WI38 (cell line): Measurements from ENCODE around the gene EIF5.

ENCODE experiments used
- H3K4me3 ChIP-seq: 2 replicates; pipeline ENCODE4 v1.5.1; 2011; ENCODE audit warnings: low read depth, mild to moderate bottlenecking, control low read depth, low read length
- CTCF ChIP-seq: IDR thresholded peaks from 2 replicates; pipeline ENCODE4 v1.5.1; 2012; ENCODE audit warnings: low read depth, mild to moderate bottlenecking, control low read depth, low read length

Gene EIF5

GRCh38 chr14:103333754-103334643, at the start of gene EIF5:
Gene EIF5, plus strand, starts transcription at chr14:103334237. Its CDS starts 1,624 bp downstream, at chr14:103335861.
- TF ChIP-seq CTCF, result no peak

GRCh38 chr14:103284574-103285467, 49.2 kb upstream of the EIF5 start:
- no peak for TF ChIP-seq CTCF
- no peak overlapping the region for H3K4me3 ChIP-seq

More at GRCh38 chr14:103333754-103334643, at the start of gene EIF5:
- H3K4me3 ChIP-seq, result peak within 1 kb of the TSS; percentile 91

DNA sequence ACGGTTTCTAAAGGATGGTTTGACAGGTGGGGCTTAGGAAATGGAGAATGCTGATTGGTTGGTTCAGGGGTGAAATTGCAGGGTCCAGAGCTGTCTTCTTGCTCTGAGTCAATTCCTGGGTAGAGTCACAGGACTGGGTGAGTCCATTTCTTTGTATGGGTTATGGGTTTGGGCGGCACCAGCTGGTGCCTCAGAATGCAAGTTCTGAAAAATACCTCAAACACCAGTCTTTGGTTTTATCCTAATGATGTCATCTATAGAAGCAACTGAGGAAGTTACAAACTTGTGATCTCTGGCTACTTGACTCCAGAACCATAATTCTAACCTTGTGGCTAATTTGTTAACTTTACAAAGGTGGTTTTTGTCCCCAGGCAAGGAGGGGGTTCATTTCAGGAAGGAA, 47.6 kb upstream of the EIF5 start:
- TF ChIP-seq CTCF, result no peak
- no peak overlapping the region for H3K4me3 ChIP-seq

DNA sequence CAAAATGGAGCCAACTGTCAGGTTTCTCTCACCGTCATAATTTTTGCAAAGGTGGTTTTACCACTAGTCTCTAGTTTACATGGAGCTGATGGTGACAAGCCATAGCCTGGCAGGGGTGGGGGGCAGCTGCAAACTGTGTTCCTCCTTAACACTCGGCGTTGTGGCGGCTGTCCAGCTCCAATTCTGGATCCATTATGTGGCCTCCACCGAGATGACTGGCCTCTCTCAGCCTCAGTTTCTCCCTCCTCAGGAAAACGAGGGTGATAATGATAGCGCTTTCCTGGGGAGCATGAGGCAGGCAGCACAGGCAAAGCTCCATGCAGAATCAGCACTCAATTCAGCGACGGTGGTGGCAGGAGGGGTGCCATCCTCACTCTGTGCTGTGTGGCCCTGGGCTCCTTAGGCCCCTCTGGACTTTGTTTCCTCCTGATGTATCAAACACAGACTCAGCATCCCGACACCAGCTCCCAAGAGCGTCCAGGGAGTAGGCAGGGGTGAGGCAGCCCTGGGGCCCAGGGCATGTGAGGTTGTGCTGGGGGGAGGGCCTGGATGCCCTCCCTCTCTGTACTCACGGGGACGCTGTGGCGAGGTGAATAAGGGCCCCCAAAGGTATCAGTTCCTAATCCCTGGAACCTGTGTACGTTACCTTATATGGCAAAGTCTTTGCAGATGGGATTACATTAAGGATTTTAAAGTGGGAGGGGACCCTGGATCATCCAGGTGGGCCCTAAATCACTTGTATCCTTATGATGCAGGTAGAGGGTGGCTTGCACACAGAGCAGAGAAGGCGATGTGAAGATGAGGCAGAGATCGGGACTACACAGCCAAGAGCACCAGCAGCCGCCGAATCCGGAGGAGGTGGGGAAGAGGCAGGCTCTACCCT, 46.8 kb upstream of the EIF5 start:
- no peak overlapping the region for H3K4me3 ChIP-seq
- TF ChIP-seq CTCF, result no peak

- TF ChIP-seq CTCF, result no peak
- no peak overlapping the region for H3K4me3 ChIP-seq
These were observed 45.8 kb upstream of the EIF5 start for GRCh38 chr14:103288076-103288766.

GRCh38 chr14:103290056-103290455, 44.0 kb upstream of the EIF5 start:
- no peak for TF ChIP-seq CTCF
- no peak overlapping the region for H3K4me3 ChIP-seq
